GM12865 (cell line): ENCODE data around the gene SYNJ2.

Experiments
- DNase-seq: peaks from one replicate; pipeline ENCODE4 v3.0.0; 2010; ENCODE audit warnings: low read depth
- H3K4me3 ChIP-seq: 2 replicates; pipeline ENCODE4 v1.5.1; 2011; ENCODE audit warnings: mild to moderate bottlenecking, low read depth, low read length, control low read depth
- CTCF ChIP-seq: IDR thresholded peaks from 2 replicates; pipeline ENCODE4 v1.5.1; 2011; ENCODE audit warnings: low read length, control low read depth, low read depth, inconsistent platforms; ENCODE audit not compliant: insufficient read depth; ENCODE audit errors: missing control alignments

Gene SYNJ2

GRCh38 chr6:157995458-157995857, 13.8 kb downstream of the SYNJ2 start:
- H3K4me3 ChIP-seq = no peak overlapping the region
- DNase-seq = no peak
- TF ChIP-seq CTCF = no peak

- DNase-seq = no peak
- no peak for TF ChIP-seq CTCF
- no peak overlapping the region for H3K4me3 ChIP-seq
These were observed 14.6 kb downstream of the SYNJ2 start for GRCh38 chr6:157996201-157996712.

- H3K4me3 ChIP-seq = no peak overlapping the region
- no peak for DNase-seq
- TF ChIP-seq CTCF = no peak
These were observed 15.4 kb downstream of the SYNJ2 start for GRCh38 chr6:157996918-157997702.

GRCh38 chr6:157997893-157998608, 16.4 kb downstream of the SYNJ2 start:
- H3K4me3 ChIP-seq = no peak overlapping the region
- no peak for TF ChIP-seq CTCF
- no peak for DNase-seq

- TF ChIP-seq CTCF = no peak
These were observed 17.1 kb downstream of the SYNJ2 start for GRCh38 chr6:157998707-157999167.

GRCh38 chr6:157999168-158000051, 17.7 kb downstream of the SYNJ2 start:
- no peak for DNase-seq
- TF ChIP-seq CTCF = no peak
- H3K4me3 ChIP-seq = no peak overlapping the region

More at GRCh38 chr6:157998707-157999167, 17.1 kb downstream of the SYNJ2 start:
- no peak overlapping the region for H3K4me3 ChIP-seq
- no peak for DNase-seq
